ENCODE data around the gene RNPS1.
"Not testable (repeated sequence)": the region's sequence is repeated elsewhere in the genome, so short reads cannot be mapped to it uniquely, and the experiment has no call there.

Gene RNPS1

GRCh38 chr16:2266887-2267286 lies 1.0 kb downstream of the RNPS1 start:
- intact Hi-C loops (cut with DNase I); DNase-seq: not testable (repeated sequence)

DNA sequence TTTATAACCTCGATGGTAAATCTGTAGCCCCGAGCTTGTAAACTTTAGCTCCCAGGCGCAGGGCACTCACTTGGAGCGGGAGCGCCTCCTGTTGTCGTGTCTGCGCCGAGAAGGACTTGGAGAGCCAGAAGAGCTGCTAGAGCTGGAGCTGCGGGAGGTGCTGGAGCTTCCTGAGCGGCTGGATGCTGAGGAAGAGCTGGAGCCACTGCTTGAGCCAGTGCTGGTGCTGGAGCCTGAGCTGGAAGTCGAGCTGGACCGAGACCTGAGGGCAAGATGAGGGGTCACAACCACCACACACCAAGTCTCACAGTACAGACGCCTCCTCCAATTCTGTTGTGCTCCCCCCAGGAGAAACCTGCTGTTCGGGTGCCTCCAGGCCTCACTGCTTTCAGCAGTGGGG lies 4.9 kb downstream of the RNPS1 start:
- intact Hi-C loops (cut with DNase I); DNase-seq: not testable (repeated sequence)

DNA sequence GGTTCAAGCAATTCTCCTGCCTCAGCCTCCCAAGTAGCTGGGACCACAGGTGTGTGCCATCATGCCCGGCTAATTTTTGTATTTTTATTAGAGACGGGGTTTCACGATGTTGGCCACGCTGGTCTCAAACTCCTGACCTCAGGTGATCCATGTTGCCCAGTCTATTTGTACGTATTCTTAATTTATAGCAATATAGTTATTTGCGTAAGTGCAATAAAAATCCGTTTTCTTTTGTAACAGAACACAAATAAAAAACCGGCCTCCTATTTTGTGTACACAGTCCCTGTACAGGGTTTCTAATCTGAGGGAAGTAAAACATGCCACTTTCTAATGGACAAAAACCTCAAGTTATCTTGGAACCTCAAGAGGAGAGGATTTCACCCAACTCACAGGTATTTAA lies 7.7 kb downstream of the RNPS1 start:
- no peak for DNase-seq
- intact Hi-C loops (cut with DNase I), result no loop called here

DNA sequence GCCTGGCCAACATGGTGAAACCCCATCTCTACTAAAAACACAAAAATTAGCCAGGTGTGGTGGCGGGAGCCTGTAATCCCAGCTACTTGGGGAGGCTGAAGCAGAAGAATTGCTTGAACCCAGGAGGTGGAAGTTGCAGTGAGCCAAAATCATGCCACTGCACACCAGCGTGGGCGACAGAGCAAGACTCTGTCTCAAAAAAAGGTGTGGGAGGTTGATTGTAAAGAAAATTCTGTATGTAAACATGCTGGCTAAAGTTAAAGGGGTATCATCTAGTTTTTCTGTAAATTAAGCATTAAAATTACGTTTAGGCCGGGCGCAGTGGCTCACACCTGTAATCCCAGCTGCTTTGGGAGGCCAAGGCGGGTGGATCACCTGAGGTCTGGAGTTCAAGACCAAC lies 9.4 kb downstream of the RNPS1 start:
- intact Hi-C loops (cut with DNase I); DNase-seq: not testable (repeated sequence)

DNA sequence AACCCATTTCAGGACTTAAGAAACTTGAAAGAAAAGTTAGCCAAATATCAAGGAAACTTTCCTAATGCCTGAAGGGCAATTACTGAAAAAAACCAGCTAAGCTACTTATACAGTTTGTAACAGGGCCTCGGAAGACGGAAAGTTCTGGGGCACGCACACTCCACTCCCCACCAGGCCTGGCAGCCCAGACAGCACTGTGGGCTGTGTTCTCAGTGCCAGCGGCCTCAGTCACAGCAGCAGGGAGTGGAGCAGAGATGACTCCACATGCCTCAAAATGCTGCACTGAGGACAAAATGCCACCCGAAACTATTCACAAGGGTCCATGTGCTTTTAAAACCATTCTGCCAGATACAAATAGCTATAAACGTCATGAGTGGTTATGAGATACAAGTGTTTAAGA lies 10.2 kb downstream of the RNPS1 start:
- intact Hi-C loops (cut with DNase I), result no loop called here
- DNase-seq, result no peak

DNA sequence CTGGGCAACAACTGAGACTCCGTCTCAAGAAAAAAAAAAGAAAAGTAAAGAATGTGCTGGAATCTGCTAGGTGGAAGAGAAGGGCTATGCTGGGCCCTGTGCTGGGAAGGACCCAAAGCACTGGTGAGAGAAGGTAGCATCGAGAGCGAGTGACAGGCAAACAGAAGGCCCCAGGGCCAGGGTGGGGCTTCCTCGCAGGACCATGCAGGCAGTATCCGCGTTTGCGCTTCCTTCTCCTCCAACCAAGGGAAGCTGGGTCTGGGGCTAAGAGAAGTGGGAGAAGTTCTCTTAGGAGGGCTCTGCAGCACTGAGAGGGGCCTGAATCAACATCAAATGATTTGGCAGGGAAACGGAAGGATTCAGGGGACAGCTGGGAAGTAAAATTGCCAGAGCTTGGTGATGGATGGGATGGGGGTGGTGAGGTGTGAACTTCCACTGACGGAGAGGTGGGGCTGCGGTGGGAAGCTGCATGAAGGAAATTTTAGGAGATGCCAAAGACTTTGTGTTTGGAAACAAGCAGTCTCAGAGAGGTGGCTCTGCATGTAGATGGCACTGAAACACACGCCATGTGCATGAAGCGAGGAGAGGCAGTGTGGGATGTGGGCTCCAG lies 11.3 kb downstream of the RNPS1 start:
- DNase-seq, result no peak
- intact Hi-C loops (cut with DNase I), result no loop called here

GRCh38 chr16:2253293-2253692 lies 14.6 kb downstream of the RNPS1 start:
- intact Hi-C loops (cut with DNase I), result no loop called here

GRCh38 chr16:2252806-2253148 lies 15.1 kb downstream of the RNPS1 start:
- intact Hi-C loops (cut with DNase I), result no loop called here
- DNase-seq, result no peak

More at GRCh38 chr16:2253293-2253692, 14.6 kb downstream of the RNPS1 start:
- no peak for DNase-seq

- intact Hi-C loops (cut with DNase I), result no loop called here
- peak; percentile 79 to 98 (median 93) for DNase-seq
Measured at GRCh38 chr16:2251296-2252111, 16.4 kb downstream of the RNPS1 start, which contains the start of gene ECI1. TSS of gene ECI1 (minus strand) at chr16:2251587. CDS start at chr16:2251566, 21 bp downstream.

GRCh38 chr16:2250652-2251295 lies 17.2 kb downstream of the RNPS1 start:
- no peak for DNase-seq
- intact Hi-C loops (cut with DNase I), result no loop called here

GRCh38 chr16:2246301-2246885 lies 21.5 kb downstream of the RNPS1 start:
- intact Hi-C loops (cut with DNase I), result no loop called here
- DNase-seq, result no peak

DNA sequence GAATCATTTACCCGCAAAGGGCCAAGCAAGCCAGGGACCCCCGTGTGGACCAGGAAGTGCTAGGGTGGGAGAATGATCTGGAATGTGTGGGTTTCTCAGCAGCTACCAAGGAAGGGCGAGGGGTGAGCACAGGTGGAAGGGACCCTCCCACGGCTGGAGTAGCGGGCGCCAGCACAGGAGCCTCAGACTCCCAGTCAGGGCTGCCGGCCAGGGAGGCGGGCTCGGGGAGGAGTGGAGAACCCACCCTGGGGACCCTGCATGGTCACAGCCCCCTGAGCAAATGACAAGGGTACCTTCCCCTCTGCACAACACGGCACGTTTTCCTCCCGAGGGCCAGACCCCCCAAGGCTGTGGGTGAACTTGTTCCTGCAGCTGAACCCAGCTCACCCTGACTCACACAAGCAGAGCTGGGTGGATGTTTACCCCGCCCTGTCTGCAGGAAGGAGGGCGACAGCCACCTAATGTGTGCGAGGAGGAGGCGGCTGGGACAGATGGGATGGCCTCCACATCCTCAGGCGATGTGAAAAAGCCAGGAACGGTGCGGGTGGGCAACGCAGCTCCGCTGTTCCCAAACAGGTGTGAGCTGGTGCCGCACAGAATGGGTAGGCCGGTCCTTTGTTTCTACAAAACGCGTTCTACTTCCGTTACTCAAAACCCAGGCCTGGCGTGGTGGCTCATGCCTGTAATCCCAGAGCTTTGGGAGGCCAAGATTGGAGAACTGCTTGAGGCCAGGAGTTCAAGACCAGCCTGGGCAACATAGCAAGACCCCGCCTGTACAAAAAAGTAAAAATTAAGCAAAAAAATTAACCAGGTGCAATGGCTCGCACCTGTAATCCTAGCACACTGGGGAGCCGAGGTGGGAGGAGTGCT lies 22.8 kb downstream of the RNPS1 start:
- DNase-seq, result no peak
- intact Hi-C loops (cut with DNase I), result no loop called here

GRCh38 chr16:2244301-2244700 lies 23.6 kb downstream of the RNPS1 start:
- intact Hi-C loops (cut with DNase I), result no loop called here
- DNase-seq, result no peak

- intact Hi-C loops (cut with DNase I), result no loop called here
- DNase-seq, result no peak
Measured at GRCh38 chr16:2243781-2244180, 24.1 kb downstream of the RNPS1 start.

DNA sequence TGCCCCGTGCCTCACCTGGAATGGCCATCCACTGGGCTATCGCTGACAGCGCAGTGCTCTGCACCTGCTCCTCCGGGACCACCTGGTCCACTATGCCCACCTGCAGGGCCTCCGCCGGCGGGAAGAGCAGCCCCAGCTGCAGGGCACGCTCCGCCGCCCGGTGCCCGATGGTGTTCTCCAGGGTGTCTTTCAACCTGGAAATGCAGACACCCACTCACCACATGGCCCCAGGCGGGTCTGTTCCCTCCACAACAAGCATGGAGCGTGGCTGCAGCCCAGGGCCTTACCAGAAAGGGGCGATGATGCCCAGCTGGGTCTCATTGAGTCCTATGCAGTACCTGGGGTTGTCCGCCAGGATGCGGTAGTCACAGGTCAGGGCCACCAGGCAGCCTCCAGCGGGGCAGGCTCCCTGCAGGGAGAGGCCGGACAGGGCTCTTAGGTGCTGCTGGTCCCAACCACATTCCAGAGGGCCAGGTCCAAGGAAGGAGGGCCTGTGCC lies 24.8 kb downstream of the RNPS1 start:
- DNase-seq, result no peak
- intact Hi-C loops (cut with DNase I), result no loop called here

DNA sequence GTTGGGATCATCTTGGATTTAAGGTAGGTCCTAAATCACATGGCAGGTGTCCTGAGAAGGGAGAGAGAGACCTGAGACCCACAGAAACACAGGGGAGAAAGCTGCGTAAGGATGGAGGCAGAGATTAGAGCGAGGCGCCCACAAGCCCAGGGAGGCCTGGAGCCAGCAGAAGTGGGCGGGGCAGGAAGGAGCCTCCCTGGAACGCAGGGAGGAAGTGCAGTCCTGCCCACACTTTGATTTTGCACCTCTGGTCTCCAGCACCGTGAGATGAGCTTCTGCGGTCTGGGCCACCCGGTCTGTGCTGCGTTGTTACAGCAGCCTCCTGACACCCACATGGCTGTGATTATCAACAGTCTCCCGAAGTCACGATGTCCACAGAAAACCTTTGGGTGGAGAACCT lies 25.3 kb downstream of the RNPS1 start:
- intact Hi-C loops (cut with DNase I), result no loop called here
- no peak for DNase-seq

GRCh38 chr16:2240331-2240730 lies 27.6 kb downstream of the RNPS1 start:
- intact Hi-C loops (cut with DNase I); DNase-seq: not testable (repeated sequence)

GRCh38 chr16:2238838-2239675 lies 28.9 kb downstream of the RNPS1 start:
- no peak for DNase-seq
- intact Hi-C loops (cut with DNase I), result no loop called here
